Kidney (tissue), 14 donors: ENCODE results near the gene RHEX. TPM values are rescaled to one million over a fixed set of nuclear protein-coding genes. Genes with fewer than 3 reads are reported as not detected.

Source experiments
- DNase-seq, 5 donors: peaks; one replicate each; pipeline ENCODE4 v3.0.0-alpha.2; 2013 to 2020
- FAIRE-seq: peaks from 2 replicates; lab custom pipeline; 2012; peaks lifted over from hg19 to GRCh38; lab: Jason Lieb, UNC
- H3K27ac ChIP-seq, 2 donors: one replicate each; pipeline ENCODE4 v1.7.0; 2013; ENCODE audit warnings: low read depth in 2 of 2, low read length in 2 of 2, inconsistent platforms in 1 of 2
- H3K27me3 ChIP-seq: one replicate; pipeline ENCODE4 v1.7.1; 2013; ENCODE audit warnings: low read length, inconsistent platforms; ENCODE audit not compliant: control insufficient read depth, insufficient read depth
- H3K36me3 ChIP-seq, 3 donors: one replicate each; pipeline versions ENCODE4 v1.7.0 to v1.7.1; 2013; ENCODE audit warnings: low read length in 3 of 3, control low read depth in 1 of 3, inconsistent platforms in 1 of 3; ENCODE audit not compliant: insufficient read depth in 3 of 3, control insufficient read depth in 2 of 3
- H3K4me1 ChIP-seq, 3 donors: one replicate each; pipeline versions ENCODE4 v1.7.0 to v1.7.1; 2013; ENCODE audit warnings: low read length in 3 of 3, inconsistent platforms in 1 of 3, low read depth in 1 of 3; ENCODE audit not compliant: control insufficient read depth in 2 of 3, insufficient read depth in 2 of 3
- H3K4me3 ChIP-seq, 3 donors: one replicate each; pipeline versions ENCODE4 v1.7.0 to v1.8.1; 2013; ENCODE audit warnings: low read length in 3 of 3, control low read depth in 1 of 3, inconsistent platforms in 1 of 3
- H3K9ac ChIP-seq, 3 donors: one replicate each; pipeline versions ENCODE4 v1.7.0 to v1.7.1; 2013; ENCODE audit warnings: low read length in 3 of 3, control low read depth in 1 of 3, inconsistent platforms in 1 of 3
- H3K9me3 ChIP-seq, 3 donors: one replicate each; pipeline versions ENCODE4 v1.7.0 to v1.7.1; 2013; ENCODE audit warnings: low read length in 3 of 3, control low read depth in 1 of 3, inconsistent platforms in 1 of 3; ENCODE audit not compliant: control insufficient read depth in 2 of 3, insufficient read depth in 1 of 3
- intact Hi-C: fragments of 100-400 bp; cut with DNase I; formaldehyde crosslinking; loops from one replicate; pipeline ENCODE4 v1.11.1; 2022
- polyA plus RNA-seq: library from polyadenylated mRNA; stranded (reverse); fragments of 350-450 nt; fragmentation: Illumina TruSeq; extraction: RNeasy Lipid Tissue Mini Kit (QIAGEN cat#74804); gene quantifications from one replicate; pipeline ENCODE4 v1.2.3, GENCODE V29; 2014; ENCODE audit warnings: low read depth, low replicate concordance; ENCODE audit not compliant: insufficient read depth
- total RNA-seq: library from RNA; stranded (reverse); fragmentation: NEBNext Ultra II Directional; extraction: Animal tissue kit (Norgen Biotek cat#: 25700); gene quantifications from one replicate; pipeline ENCODE4 v1.2.1, GENCODE V29; 2021
- TF ChIP-seq, protein P1 (sequence below): IDR thresholded peaks from 3 replicates; pipeline ENCODE4 v1.5.1; 2012; ENCODE audit warnings: mild to moderate bottlenecking, moderate library complexity, borderline replicate concordance; ENCODE audit not compliant: insufficient read depth; ENCODE audit errors: extremely low read depth
- donor health status: control.
- donor health status: control.
- donor health status: control.
- donor health status: control.
- donor health status: control.
- donor health status: DM: yes; HTN: yes; CAD: no.
- donor health status: Normal renal cell carcinoma (clear cell type).

RHEX gene
- total and polyA plus RNA-seq, 2 donors from 2014 or later: 10.2 to 39.5 TPM

DNA sequence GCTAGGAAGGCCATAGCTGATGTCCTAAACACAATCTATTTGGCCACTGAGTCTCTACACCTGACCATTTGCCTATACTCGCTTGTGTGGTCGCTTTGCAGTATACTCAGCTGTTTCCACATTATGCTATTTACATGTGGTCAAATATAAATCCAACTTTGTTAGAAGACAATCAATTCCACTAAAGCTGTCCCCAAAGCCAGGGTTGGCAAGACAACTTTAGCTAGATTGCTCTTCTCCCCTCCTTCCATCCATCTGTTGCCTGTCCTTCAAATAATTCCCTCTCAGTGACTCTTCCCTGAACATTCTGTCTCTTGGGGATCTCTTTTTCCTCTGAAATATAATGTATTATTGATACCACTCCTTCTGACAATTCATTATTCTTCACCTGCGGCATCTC, 34.1 kb downstream of the RHEX start:
- no peaks in the 10 kb centered on the region for H3K36me3 ChIP-seq
- H3K4me1 ChIP-seq: no peaks in the 10 kb centered on the region
- no peak overlapping the region for H3K9ac ChIP-seq
- H3K9me3 ChIP-seq: no peaks in the 10 kb centered on the region
- H3K27me3 ChIP-seq: no peaks in the 10 kb centered on the region
- TF ChIP-seq, protein P1, sequence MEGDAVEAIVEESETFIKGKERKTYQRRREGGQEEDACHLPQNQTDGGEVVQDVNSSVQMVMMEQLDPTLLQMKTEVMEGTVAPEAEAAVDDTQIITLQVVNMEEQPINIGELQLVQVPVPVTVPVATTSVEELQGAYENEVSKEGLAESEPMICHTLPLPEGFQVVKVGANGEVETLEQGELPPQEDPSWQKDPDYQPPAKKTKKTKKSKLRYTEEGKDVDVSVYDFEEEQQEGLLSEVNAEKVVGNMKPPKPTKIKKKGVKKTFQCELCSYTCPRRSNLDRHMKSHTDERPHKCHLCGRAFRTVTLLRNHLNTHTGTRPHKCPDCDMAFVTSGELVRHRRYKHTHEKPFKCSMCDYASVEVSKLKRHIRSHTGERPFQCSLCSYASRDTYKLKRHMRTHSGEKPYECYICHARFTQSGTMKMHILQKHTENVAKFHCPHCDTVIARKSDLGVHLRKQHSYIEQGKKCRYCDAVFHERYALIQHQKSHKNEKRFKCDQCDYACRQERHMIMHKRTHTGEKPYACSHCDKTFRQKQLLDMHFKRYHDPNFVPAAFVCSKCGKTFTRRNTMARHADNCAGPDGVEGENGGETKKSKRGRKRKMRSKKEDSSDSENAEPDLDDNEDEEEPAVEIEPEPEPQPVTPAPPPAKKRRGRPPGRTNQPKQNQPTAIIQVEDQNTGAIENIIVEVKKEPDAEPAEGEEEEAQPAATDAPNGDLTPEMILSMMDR: no peak
- no peak overlapping the region for H3K4me3 ChIP-seq
- intact Hi-C loops: no loop called here
- no peak overlapping the region for H3K27ac ChIP-seq
- no peak for FAIRE-seq
- DNase-seq: no peak

DNA sequence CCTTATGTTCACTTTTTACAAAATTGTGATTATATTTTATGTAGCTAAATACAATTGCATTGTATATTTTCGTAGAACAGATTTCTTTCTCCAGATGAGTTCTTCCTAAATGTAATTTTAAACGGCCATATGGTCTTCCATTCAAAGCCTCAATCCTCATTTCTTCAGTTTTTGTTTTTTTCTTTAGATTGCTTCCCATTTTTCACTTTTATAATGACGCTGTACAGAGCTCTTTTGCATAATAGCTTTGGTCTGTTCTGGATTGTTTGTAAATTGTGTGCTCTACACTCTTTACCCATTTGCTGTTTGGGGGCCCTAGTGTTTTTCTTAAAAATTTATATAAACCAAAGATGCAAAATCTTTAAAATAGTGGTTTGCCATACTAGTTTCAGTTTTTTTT, 36.4 kb downstream of the RHEX start:
- TF ChIP-seq, protein P1: no peak
- DNase-seq (no peak), FAIRE-seq (no peak)
- Histone ChIP-seq H3K4me3 (no peak overlapping the region), H3K9ac (no peak overlapping the region), H3K27ac (no peak overlapping the region), H3K4me1 (no peaks in the 10 kb centered on the region), H3K27me3 (no peaks in the 10 kb centered on the region), H3K9me3 (no peaks in the 10 kb centered on the region), H3K36me3 (no peaks in the 10 kb centered on the region)
- intact Hi-C loops: no loop called here

DNA sequence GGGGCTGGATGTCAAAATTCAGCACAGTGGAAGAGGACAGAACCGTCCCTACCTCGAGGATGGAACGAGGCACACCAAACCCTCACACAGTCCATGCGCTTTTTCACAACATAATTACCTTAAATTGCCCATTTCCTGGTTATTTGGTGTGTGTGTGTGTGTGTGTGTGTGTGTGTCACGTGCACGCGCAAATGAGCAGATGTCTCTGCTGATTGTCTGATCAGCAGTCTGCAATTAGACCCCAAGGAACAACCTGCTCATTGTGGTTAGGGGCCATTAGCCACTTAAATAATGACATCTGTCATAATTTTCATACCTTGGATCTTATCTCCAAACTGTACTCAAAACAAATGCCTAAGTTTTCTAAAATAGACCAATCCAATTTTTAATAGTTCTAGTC, 41.1 kb downstream of the RHEX start:
- no peak overlapping the region for H3K4me3 ChIP-seq
- no peaks in the 10 kb centered on the region for H3K27me3 ChIP-seq
- H3K4me1 ChIP-seq: no peaks in the 10 kb centered on the region
- H3K36me3 ChIP-seq: no peaks in the 10 kb centered on the region
- H3K9ac ChIP-seq: no peak overlapping the region
- no peak overlapping the region for H3K27ac ChIP-seq
- TF ChIP-seq, protein P1: no peak
- FAIRE-seq (no peak), DNase-seq (no peak)
- H3K9me3 ChIP-seq: no peaks in the 10 kb centered on the region
- intact Hi-C loops: no loop called here

DNA sequence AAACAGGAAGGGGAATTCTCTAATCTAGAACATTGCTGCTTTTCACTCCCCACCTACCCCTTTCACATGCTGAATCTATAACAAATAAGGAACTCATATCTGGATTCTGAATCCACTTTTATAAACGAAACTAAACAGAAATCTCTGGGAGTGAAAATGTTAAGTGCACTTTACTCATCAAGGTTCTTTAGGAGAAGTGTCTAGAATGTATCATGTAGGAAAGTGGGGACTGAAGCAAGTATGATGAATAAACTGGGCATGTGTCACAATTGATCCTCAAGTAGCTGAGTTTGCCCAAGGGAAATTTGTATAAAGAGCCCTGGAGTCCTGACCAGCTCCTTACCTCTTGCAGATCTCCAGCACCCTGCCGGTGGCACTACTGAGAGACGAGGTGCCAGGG, 44.4 kb downstream of the RHEX start:
- TF ChIP-seq, protein P1: no peak
- Histone ChIP-seq H3K4me3 (no peak overlapping the region), H3K36me3 (no peaks in the 10 kb centered on the region), H3K27me3 (no peaks in the 10 kb centered on the region), H3K27ac (no peak overlapping the region), H3K4me1 (no peaks in the 10 kb centered on the region), H3K9me3 (no peaks in the 10 kb centered on the region), H3K9ac (no peak overlapping the region)
- intact Hi-C loops: no loop called here
- DNase-seq (no peak), FAIRE-seq (no peak)
